MM.1S (cell line): ENCODE measurements around the gene GINM1.

Experiments
- DNase-seq: peaks from one replicate; pipeline ENCODE4 v3.0.0-alpha.2; 2015
- H2AFZ ChIP-seq: fragments of 300-600 bp; sonication (generic); 2 replicates; pipeline ENCODE4 v1.6.0; 2016; ENCODE audit warnings: antibody characterized with exemption, low read length
- H3F3A ChIP-seq: fragments of 300-600 bp; sonication (generic); 2 replicates; pipeline ENCODE4 v1.6.1; 2016; ENCODE audit warnings: mild to moderate bottlenecking, antibody characterized with exemption, low read length, moderate library complexity, mixed read lengths; ENCODE audit not compliant: insufficient read depth
- H3K27ac ChIP-seq: fragments of 300-600 bp; sonication (generic); 2 replicates; pipeline ENCODE4 v1.5.1; 2016; ENCODE audit warnings: mild to moderate bottlenecking, low read length
- H3K27me3 ChIP-seq: fragments of 300-600 bp; sonication (generic); replicated peaks from 2 replicates; pipeline ENCODE4 v1.6.0; 2016; ENCODE audit warnings: low read length; ENCODE audit not compliant: insufficient read depth
- H3K36me3 ChIP-seq: fragments of 300-600 bp; sonication (generic); replicated peaks from 2 replicates; pipeline ENCODE4 v1.6.1; 2016; ENCODE audit warnings: mild to moderate bottlenecking, low read length, mixed read lengths; ENCODE audit not compliant: insufficient read depth
- H3K4me1 ChIP-seq: fragments of 300-600 bp; sonication (generic); 2 replicates; pipeline ENCODE4 v1.6.1; 2016; ENCODE audit warnings: low read length, mixed read lengths
- H3K4me2 ChIP-seq: fragments of 300-600 bp; sonication (generic); 2 replicates; pipeline ENCODE4 v1.6.0; 2016; ENCODE audit warnings: low read depth, low read length
- H3K4me3 ChIP-seq: fragments of 300-600 bp; sonication (generic); 2 replicates; pipeline ENCODE4 v1.5.1; 2016; ENCODE audit warnings: low read length, mixed read lengths
- H3K79me2 ChIP-seq: fragments of 300-600 bp; sonication (generic); 2 replicates; pipeline ENCODE4 v1.6.1; 2016; ENCODE audit warnings: mixed run types, low read length, mixed read lengths
- H3K9ac ChIP-seq: fragments of 300-600 bp; sonication (generic); 2 replicates; pipeline ENCODE4 v1.6.1; 2016; ENCODE audit warnings: low read length, mixed read lengths
- H3K9me2 ChIP-seq: fragments of 300-600 bp; sonication (generic); replicated peaks from 2 replicates; pipeline ENCODE4 v1.6.1; 2016; ENCODE audit warnings: mild to moderate bottlenecking, low read length, mixed read lengths; ENCODE audit not compliant: insufficient read depth
- H3K9me3 ChIP-seq: fragments of 300-600 bp; sonication (generic); replicated peaks from 2 replicates; pipeline ENCODE4 v1.6.1; 2016; ENCODE audit warnings: mild to moderate bottlenecking, low read length, mixed read lengths; ENCODE audit not compliant: insufficient read depth
- H4K20me1 ChIP-seq: fragments of 300-600 bp; sonication (generic); 2 replicates; pipeline ENCODE4 v1.6.1; 2016; ENCODE audit warnings: mild to moderate bottlenecking, low read length, moderate library complexity, mixed read lengths; ENCODE audit not compliant: insufficient read depth
- EZH2 ChIP-seq: fragments of 300-600 bp; sonication (generic); optimal IDR thresholded peaks from 2 replicates; pipeline ENCODE3; 2017; ENCODE audit warnings: low read depth, mild to moderate bottlenecking, antibody characterized with exemption, low read length, mixed read lengths
- EZH2phosphoT487 ChIP-seq: fragments of 300-600 bp; sonication (generic); IDR thresholded peaks from 2 replicates; pipeline ENCODE4 v1.6.1; 2018; ENCODE audit warnings: antibody characterized with exemption, low read length
- TF ChIP-seq, protein P1 (sequence below): fragments of 300-600 bp; sonication (generic); IDR thresholded peaks from 2 replicates; pipeline ENCODE4 v1.5.1; 2016; ENCODE audit warnings: antibody characterized with exemption, low read length, mixed read lengths

Gene GINM1

DNA sequence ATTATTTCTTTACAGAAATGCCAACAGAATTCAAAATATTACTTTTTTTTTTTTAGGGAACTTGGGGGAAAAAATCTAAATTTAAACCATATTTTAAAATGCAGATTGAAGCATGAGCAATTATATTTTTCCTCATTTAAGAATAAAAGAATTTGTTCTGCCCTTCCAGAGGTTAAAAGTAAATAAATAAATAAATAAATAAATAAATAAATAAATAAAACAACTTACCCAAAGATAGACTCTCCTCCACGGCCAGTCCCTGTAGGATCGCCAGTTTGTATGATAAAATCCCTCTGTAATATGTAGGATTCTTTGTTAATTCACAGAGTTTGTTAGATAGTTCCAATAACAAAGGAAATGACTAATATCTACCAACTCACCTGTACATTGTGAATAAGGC lies 25.0 kb upstream of the GINM1 start:
- TF ChIP-seq EZH2 (no peak), EZH2phosphoT487 (no peak)
- TF ChIP-seq, protein P1, sequence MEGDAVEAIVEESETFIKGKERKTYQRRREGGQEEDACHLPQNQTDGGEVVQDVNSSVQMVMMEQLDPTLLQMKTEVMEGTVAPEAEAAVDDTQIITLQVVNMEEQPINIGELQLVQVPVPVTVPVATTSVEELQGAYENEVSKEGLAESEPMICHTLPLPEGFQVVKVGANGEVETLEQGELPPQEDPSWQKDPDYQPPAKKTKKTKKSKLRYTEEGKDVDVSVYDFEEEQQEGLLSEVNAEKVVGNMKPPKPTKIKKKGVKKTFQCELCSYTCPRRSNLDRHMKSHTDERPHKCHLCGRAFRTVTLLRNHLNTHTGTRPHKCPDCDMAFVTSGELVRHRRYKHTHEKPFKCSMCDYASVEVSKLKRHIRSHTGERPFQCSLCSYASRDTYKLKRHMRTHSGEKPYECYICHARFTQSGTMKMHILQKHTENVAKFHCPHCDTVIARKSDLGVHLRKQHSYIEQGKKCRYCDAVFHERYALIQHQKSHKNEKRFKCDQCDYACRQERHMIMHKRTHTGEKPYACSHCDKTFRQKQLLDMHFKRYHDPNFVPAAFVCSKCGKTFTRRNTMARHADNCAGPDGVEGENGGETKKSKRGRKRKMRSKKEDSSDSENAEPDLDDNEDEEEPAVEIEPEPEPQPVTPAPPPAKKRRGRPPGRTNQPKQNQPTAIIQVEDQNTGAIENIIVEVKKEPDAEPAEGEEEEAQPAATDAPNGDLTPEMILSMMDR = no peak
- H3K4me3 ChIP-seq = no peak overlapping the region
- no peak overlapping the region for H2AFZ ChIP-seq
- H3K27me3 ChIP-seq = no peaks in the 10 kb centered on the region
- H3K4me2 ChIP-seq = no peak overlapping the region
- H4K20me1 ChIP-seq = no peaks in the 10 kb centered on the region
- H3K27ac ChIP-seq = no peak overlapping the region
- no peaks in the 10 kb centered on the region for H3K9me3 ChIP-seq
- H3K9ac ChIP-seq = no peak overlapping the region
- no peaks in the 10 kb centered on the region for H3K4me1 ChIP-seq
- peaks cover 35% of the 10 kb centered on the region for H3K79me2 ChIP-seq
- no peaks in the 10 kb centered on the region; the same call in 1 of the 2 replicates for H3F3A ChIP-seq
- H3K36me3 ChIP-seq = no peaks in the 10 kb centered on the region
- no peak for DNase-seq
- H3K9me2 ChIP-seq = no peaks in the 10 kb centered on the region

DNA sequence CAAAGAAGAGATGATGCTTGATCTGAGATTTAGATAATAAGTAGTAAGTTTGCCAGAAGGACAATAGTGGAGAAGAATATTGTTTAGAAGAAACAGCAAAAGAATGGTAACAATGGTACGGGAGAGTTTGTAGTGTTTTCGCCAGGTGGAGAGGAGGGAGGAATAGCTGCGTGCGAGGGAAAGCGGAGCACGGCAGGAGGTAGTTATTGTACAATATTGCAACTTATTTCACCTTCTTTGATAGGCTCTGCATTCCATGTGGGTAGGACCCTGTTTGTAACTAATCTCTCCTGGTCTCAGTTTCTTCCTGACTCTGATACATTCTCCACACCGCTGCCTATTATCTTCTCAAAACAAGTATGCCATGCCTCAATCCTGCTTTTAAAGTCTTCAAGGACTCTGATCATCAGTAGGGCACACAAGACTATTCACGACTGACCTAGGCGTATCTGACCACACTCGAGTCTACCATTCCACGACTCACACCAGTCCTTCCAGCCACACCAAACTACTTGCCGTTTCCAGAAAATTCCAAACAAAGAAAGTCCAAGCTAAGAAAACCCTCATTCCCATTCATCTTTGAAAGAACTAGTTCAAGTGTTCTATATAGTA lies 21.4 kb upstream of the GINM1 start:
- Histone ChIP-seq H3K4me2 (peak overlapping the region; percentile 76), H3K4me1 (no peaks in the 10 kb centered on the region), H3K27ac (no peak overlapping the region), H3K9ac (peak overlapping the region; percentile 93; the same call in 1 of the 2 replicates), H3K79me2 (peaks cover 35% of the 10 kb centered on the region), H3F3A (no peaks in the 10 kb centered on the region; the same call in 1 of the 2 replicates), H3K9me2 (no peaks in the 10 kb centered on the region), H3K27me3 (peaks cover 3% of the 10 kb centered on the region; the same call in 1 of the 2 replicates), H2AFZ (no peak overlapping the region), H3K36me3 (no peaks in the 10 kb centered on the region), H4K20me1 (no peaks in the 10 kb centered on the region), H3K4me3 (peak overlapping the region; percentile 86), H3K9me3 (no peaks in the 10 kb centered on the region)
- no peak for DNase-seq
- TF ChIP-seq EZH2phosphoT487 (no peak), EZH2 (no peak)
- TF ChIP-seq, protein P1 = no peak

DNA sequence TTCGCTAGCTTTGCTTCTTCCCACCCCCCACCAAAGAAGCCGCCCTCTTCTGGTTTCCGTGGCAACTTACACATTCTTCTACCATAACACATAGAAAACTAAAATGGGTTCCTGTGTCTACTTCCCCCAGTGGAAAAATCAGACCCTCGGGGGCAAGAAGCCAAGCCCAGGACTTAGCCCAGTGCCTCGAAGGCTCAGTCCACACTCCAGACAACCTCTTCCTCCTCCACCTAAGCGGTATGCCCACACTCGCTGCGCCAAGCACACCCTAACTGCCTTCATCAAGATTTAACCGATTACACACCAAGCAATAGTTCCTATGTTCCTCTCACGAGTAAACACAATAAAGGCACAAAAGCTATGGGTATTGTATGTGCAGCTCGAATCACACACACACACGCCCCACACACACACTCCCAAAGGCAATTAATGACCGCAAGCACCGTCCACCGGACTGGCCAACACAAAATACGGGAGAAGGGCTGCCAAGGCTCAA lies 20.9 kb upstream of the GINM1 start:
- Histone ChIP-seq H3K4me2 (peak overlapping the region; percentile 76), H3K4me3 (peak overlapping the region; percentile 86), H3K27me3 (peaks cover 3% of the 10 kb centered on the region; the same call in 1 of the 2 replicates), H3K4me1 (no peaks in the 10 kb centered on the region), H3K9me2 (no peaks in the 10 kb centered on the region), H3K9me3 (no peaks in the 10 kb centered on the region), H4K20me1 (no peaks in the 10 kb centered on the region), H3K9ac (peak overlapping the region; percentile 93), H3F3A (no peaks in the 10 kb centered on the region; the same call in 1 of the 2 replicates), H3K36me3 (no peaks in the 10 kb centered on the region), H3K27ac (peak overlapping the region; percentile 83), H3K79me2 (peaks cover 35% of the 10 kb centered on the region), H2AFZ (peak overlapping the region; percentile 81)
- peak; percentile 10 for DNase-seq
- TF ChIP-seq, protein P1 = 0 out of 2 replicates have a peak, but pooled peaks have one; percentile 9
- TF ChIP-seq EZH2 = no peak
